ENCODE measurements around the gene GTF3C2. TPM values are rescaled to one million over a fixed set of nuclear protein-coding genes. Genes with fewer than 3 reads are reported as not detected.

Gene GTF3C2
- total and polyA plus RNA-seq, 2 of the 13 experiments (the other 11 are each of a cell fraction or from before 2014, with no cell fraction given): 77.5 to 130 TPM

DNA sequence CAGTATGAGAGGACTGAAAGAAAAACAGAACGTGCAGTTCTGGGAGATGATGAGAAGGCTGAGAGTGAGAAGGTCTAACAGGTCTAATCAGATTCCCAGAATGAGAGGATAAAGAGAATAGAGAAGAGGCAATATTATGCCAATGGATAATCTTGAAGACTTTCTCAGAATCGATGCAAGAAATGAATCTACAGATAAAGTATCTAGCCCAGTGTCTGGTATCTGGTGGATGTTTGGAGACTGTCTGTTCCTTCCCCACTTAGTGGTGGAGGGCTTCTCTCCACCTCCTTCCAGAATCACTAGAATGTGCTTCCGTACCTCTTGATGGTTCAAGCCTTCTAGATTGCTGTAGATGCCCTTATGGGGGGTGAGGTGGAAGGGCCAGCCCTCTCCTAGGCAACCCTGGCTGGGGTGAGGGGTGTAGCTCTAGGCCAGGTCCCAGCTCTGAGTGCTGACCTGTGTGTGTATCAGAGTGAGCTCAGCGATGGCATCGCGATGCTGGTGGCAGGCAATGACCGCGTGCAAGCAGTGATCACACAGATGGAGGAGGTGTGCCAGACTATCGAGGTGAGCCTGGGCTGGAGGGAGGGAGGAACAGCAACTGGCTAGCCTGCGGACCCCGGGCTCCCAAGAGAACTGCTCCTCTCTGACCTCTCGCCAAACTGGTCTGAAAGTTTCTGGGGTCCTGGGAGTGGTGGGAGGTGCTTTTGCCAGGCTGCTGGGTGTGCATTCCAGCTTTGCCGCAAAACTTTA lies 51.9 kb downstream of the GTF3C2 start:
- DNase-seq (ENCODE audit: low spot score): no peak
- CTCF ChIA-PET (ENCODE audit: low intra/inter-chr PET ratio, low total read pairs): interaction anchor here (2.6 kb wide), 1 partner anchor 54 kb away, joined by 38 read pairs; no protein-coding TSS in a partner anchor

More for the DNA sequence above, 51.9 kb downstream of the GTF3C2 start:
- Histone ChIP-seq H3K4me3 (replicated peaks in 1 of 3; ENCODE audit: insufficient read depth in 1 of 3, low read depth in 2 of 3, low read length in 3 of 3) (no peak overlapping the region), H3K27me3 (ENCODE audit: control insufficient read depth in 1 of 2, insufficient read depth in 2 of 2, low read length in 2 of 2) (peaks cover 0 to 5% of the 10 kb centered on the region in 2 experiments; a peak in 3 of 5 replicates), H3K27ac (ENCODE audit: extremely low read length, insufficient read depth, low read length) (no peak overlapping the region), H3K9me3 (ENCODE audit: low read length) (no peaks in the 10 kb centered on the region), H2AFZ (ENCODE audit: low read length) (no peak overlapping the region), H3K79me2 (ENCODE audit: insufficient read depth, low read length) (no peaks in the 10 kb centered on the region), H3K9ac (ENCODE audit: insufficient read depth, low read depth, low read length) (no peak overlapping the region), H3K36me3 (replicated peaks in 1 of 2; ENCODE audit: control insufficient read depth in 1 of 2, insufficient read depth in 2 of 2, low read length in 2 of 2) (no peaks in the 10 kb centered on the region; a peak in 2 of 5 replicates), H3K4me1 (ENCODE audit: insufficient read depth, low read length) (peaks cover 20% of the 10 kb centered on the region), H4K20me1 (ENCODE audit: insufficient read depth, low read length) (no peaks in the 10 kb centered on the region), H3K4me2 (ENCODE audit: low read depth, low read length) (no peak overlapping the region)
- in situ Hi-C loops (cut with HindIII; ENCODE audit: extremely low pct_ligation_motif_present, low pct_unique_long_range_greater_than_20kb): no loop called here
- 51% methylated on average over 11 of the region's 13 CpGs for WGBS (ENCODE audit: low lambda C conversion rate)
- BruUV-seq (replicated peaks): no TSS peak
- peak; percentile 9; the same call in 2 of the 3 replicates for ATAC-seq
- POLR2A ChIA-PET: interaction anchor here (0.7 to 1.1 kb wide), 2 partner anchors 16 to 52 kb away, joined by 3 read pairs; partner anchors contain the start of gene GTF3C2
- TF ChIP-seq, protein P1, sequence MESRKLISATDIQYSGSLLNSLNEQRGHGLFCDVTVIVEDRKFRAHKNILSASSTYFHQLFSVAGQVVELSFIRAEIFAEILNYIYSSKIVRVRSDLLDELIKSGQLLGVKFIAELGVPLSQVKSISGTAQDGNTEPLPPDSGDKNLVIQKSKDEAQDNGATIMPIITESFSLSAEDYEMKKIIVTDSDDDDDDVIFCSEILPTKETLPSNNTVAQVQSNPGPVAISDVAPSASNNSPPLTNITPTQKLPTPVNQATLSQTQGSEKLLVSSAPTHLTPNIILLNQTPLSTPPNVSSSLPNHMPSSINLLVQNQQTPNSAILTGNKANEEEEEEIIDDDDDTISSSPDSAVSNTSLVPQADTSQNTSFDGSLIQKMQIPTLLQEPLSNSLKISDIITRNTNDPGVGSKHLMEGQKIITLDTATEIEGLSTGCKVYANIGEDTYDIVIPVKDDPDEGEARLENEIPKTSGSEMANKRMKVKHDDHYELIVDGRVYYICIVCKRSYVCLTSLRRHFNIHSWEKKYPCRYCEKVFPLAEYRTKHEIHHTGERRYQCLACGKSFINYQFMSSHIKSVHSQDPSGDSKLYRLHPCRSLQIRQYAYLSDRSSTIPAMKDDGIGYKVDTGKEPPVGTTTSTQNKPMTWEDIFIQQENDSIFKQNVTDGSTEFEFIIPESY (CRISPR knock-in tag; IDR thresholded peaks at IDR 0.05): peak; percentile 59; the same call in 1 of the 2 replicates
- TF ChIP-seq, protein P2, sequence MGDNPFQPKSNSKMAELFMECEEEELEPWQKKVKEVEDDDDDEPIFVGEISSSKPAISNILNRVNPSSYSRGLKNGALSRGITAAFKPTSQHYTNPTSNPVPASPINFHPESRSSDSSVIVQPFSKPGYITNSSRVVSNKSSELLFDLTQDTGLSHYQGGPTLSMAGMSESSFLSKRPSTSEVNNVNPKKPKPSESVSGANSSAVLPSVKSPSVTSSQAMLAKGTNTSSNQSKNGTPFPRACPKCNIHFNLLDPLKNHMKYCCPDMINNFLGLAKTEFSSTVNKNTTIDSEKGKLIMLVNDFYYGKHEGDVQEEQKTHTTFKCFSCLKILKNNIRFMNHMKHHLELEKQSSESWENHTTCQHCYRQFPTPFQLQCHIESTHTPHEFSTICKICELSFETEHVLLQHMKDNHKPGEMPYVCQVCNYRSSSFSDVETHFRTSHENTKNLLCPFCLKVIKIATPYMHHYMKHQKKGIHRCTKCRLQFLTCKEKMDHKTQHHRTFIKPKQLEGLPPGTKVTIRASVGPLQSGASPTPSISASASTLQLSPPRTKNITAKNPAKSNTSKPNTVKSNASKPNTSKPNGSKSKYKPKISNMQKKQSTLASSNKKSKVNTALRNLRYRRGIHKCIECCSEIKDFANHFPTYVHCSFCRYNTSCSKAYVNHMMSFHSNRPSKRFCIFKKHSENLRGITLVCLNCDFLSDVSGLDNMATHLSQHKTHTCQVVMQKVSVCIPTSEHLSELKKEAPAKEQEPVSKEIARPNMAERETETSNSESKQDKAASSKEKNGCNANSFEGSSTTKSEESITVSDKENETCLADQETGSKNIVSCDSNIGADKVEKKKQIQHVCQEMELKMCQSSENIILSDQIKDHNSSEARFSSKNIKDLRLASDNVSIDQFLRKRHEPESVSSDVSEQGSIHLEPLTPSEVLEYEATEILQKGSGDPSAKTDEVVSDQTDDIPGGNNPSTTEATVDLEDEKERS (CRISPR knock-in tag; IDR thresholded peaks at IDR 0.05): no peak
- no peak for TF ChIP-seq ZNF354B (CRISPR knock-in tag; IDR thresholded peaks at IDR 0.05)
- FAIRE-seq: no peak
- intact Hi-C loops (cut with micrococcal nuclease; ENCODE audit: unreplicated experiment): no loop called here
